ENCODE data around the gene FAM131A. TPM values are rescaled to one million over a fixed set of nuclear protein-coding genes. Genes with fewer than 3 reads are reported as not detected.

The FAM131A gene
- total and polyA plus RNA-seq, 9 donors, result 8.4 to 14.9 (median 10.4) TPM

DNA sequence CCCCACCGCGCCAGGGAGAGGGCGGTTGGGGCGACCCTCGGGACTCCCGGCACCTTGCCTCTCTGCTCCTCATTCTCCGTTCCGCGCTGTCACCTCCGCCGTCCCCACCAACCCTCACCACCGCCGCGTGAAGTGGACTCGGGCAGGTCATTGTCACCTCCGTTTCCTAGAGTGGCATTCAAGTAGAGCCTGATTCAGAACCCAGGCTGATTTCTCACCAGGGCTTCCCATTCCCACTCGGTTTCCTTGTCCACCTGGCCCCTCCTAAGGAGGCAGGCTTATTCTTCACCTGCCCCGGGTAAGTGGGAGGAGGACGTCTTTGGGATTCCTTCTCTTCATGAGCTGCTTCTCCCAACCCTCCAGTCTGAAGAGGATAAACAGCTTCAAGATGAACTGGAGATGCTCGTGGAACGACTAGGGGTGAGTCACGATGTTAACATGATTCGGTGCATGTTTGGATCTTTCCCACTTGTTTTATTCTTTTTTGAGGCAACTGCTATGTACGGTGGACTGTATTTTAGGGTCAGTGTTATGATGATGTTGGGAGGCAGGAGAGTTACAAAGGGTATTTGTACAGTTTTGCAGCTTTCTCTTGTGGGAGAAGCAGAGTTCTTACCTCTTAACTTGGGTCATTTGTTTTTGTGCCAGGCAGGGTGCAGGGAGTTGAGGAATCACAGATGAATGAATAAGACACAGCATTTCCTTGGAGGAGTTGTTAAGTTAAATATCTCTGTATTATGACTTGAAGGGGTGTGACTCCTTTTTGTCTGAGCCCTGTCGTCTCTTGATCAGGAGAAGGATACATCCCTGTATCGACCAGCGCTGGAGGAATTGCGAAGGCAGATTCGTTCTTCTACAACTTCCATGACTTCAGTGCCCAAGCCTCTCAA, 37.7 kb upstream of the FAM131A start:
- 4% methylated on average over 16 of the region's 29 CpGs for WGBS (ENCODE audit: insufficient coverage)
- DNase-seq, result peak; percentile 18
- peaks cover 43% of the 10 kb centered on the region for H3K36me3 ChIP-seq (ENCODE audit: control insufficient read depth, insufficient read depth, low read length)

DNA sequence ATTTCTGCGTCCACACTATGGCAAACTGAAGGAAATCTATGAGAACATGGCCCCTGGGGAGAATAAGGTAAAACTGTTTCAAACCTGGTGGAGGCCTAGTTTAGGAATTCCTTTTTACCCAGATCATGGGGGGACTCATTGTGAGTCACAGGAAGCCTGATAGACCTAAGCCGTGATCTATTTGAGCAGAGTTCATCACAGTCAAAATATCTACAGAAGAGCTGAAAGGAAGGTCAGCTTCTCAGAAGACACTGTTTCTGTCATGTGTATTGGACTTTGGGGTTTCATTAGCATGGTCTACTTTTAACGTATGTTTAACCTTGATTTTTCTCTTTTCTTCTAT, 37.1 kb upstream of the FAM131A start:
- Histone ChIP-seq H3K27me3 (ENCODE audit: control insufficient read depth, insufficient read depth, low read length) (no peaks in the 10 kb centered on the region), H3K4me3 (ENCODE audit: low read length) (no peak overlapping the region), H3K36me3 (ENCODE audit: control insufficient read depth, insufficient read depth, low read length) (peaks cover 48% of the 10 kb centered on the region), H3K9me3 (replicated peaks; ENCODE audit: control insufficient read depth, low read depth, low read length) (no peaks in the 10 kb centered on the region), H3K27ac (ENCODE audit: low read length) (no peak overlapping the region), H3K4me1 (ENCODE audit: control insufficient read depth, insufficient read depth, low read length) (peaks cover 14% of the 10 kb centered on the region)
- no peak for DNase-seq
- 83% methylated on average over 1 of the region's 3 CpGs for WGBS (ENCODE audit: insufficient coverage)

More for the DNA sequence above, 37.7 kb upstream of the FAM131A start:
- Histone ChIP-seq H3K9me3 (replicated peaks; ENCODE audit: control insufficient read depth, low read depth, low read length) (no peaks in the 10 kb centered on the region), H3K4me3 (ENCODE audit: low read length) (peak overlapping the region; percentile 90), H3K27me3 (ENCODE audit: control insufficient read depth, insufficient read depth, low read length) (no peaks in the 10 kb centered on the region), H3K27ac (ENCODE audit: low read length) (peak overlapping the region; percentile 40), H3K4me1 (ENCODE audit: control insufficient read depth, insufficient read depth, low read length) (peaks cover 14% of the 10 kb centered on the region)

GRCh38 chr3:184305577-184305976, 31.8 kb upstream of the FAM131A start:
- peaks cover 80% of the 10 kb centered on the region for H3K36me3 ChIP-seq (ENCODE audit: control insufficient read depth, insufficient read depth, low read length)
- H3K9me3 ChIP-seq (replicated peaks; ENCODE audit: control insufficient read depth, low read depth, low read length), result no peaks in the 10 kb centered on the region
- H3K27me3 ChIP-seq (ENCODE audit: control insufficient read depth, insufficient read depth, low read length), result no peaks in the 10 kb centered on the region
- H3K4me1 ChIP-seq (ENCODE audit: control insufficient read depth, insufficient read depth, low read length), result no peaks in the 10 kb centered on the region
- H3K4me3 ChIP-seq (ENCODE audit: low read length), result no peak overlapping the region
- no CpG with 5 or more reads among the region's 1 CpG for WGBS (ENCODE audit: insufficient coverage)
- no peak for DNase-seq
- no peak overlapping the region for H3K27ac ChIP-seq (ENCODE audit: low read length)

GRCh38 chr3:184306341-184306972, 30.9 kb upstream of the FAM131A start:
- Histone ChIP-seq H3K4me3 (ENCODE audit: low read length) (no peak overlapping the region), H3K36me3 (ENCODE audit: control insufficient read depth, insufficient read depth, low read length) (peaks cover 74% of the 10 kb centered on the region), H3K27me3 (ENCODE audit: control insufficient read depth, insufficient read depth, low read length) (no peaks in the 10 kb centered on the region), H3K27ac (ENCODE audit: low read length) (no peak overlapping the region), H3K4me1 (ENCODE audit: control insufficient read depth, insufficient read depth, low read length) (no peaks in the 10 kb centered on the region), H3K9me3 (replicated peaks; ENCODE audit: control insufficient read depth, low read depth, low read length) (no peaks in the 10 kb centered on the region)
- 100% methylated on average over 1 of the region's 4 CpGs for WGBS (ENCODE audit: insufficient coverage)
- DNase-seq, result no peak

- no peaks in the 10 kb centered on the region for H3K4me1 ChIP-seq (ENCODE audit: control insufficient read depth, insufficient read depth, low read length)
- H3K9me3 ChIP-seq (replicated peaks; ENCODE audit: control insufficient read depth, low read depth, low read length), result no peaks in the 10 kb centered on the region
- no peak overlapping the region for H3K27ac ChIP-seq (ENCODE audit: low read length)
- H3K36me3 ChIP-seq (ENCODE audit: control insufficient read depth, insufficient read depth, low read length), result peaks cover 60% of the 10 kb centered on the region
- no peak for DNase-seq
- WGBS (ENCODE audit: insufficient coverage), result 95% methylated on average over 9 of the region's 9 CpGs
- H3K27me3 ChIP-seq (ENCODE audit: control insufficient read depth, insufficient read depth, low read length), result no peaks in the 10 kb centered on the region
- H3K4me3 ChIP-seq (ENCODE audit: low read length), result no peak overlapping the region
These were observed 29.5 kb upstream of the FAM131A start for GRCh38 chr3:184307915-184308314.

DNA sequence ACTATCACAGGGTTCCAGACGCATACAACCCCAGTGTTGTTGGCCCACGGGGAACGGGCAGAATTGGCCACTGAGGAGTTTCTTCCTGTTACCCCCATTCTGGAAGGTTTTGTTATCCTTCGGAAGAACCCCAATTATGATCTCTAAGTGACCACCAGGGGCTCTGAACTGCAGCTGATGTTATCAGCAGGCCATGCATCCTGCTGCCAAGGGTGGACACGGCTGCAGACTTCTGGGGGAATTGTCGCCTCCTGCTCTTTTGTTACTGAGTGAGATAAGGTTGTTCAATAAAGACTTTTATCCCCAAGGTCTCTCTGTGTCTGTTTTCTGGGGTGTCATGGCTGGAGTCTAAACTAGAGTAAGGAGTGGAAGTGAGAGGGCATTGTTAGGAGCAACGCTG, 28.7 kb upstream of the FAM131A start:
- Histone ChIP-seq H3K27ac (ENCODE audit: low read length) (no peak overlapping the region), H3K9me3 (replicated peaks; ENCODE audit: control insufficient read depth, low read depth, low read length) (no peaks in the 10 kb centered on the region), H3K4me1 (ENCODE audit: control insufficient read depth, insufficient read depth, low read length) (no peaks in the 10 kb centered on the region), H3K4me3 (ENCODE audit: low read length) (no peak overlapping the region), H3K27me3 (ENCODE audit: control insufficient read depth, insufficient read depth, low read length) (no peaks in the 10 kb centered on the region), H3K36me3 (ENCODE audit: control insufficient read depth, insufficient read depth, low read length) (peaks cover 51% of the 10 kb centered on the region)
- WGBS (ENCODE audit: insufficient coverage), result 33% methylated on average over 2 of the region's 7 CpGs
- no peak for DNase-seq

DNA sequence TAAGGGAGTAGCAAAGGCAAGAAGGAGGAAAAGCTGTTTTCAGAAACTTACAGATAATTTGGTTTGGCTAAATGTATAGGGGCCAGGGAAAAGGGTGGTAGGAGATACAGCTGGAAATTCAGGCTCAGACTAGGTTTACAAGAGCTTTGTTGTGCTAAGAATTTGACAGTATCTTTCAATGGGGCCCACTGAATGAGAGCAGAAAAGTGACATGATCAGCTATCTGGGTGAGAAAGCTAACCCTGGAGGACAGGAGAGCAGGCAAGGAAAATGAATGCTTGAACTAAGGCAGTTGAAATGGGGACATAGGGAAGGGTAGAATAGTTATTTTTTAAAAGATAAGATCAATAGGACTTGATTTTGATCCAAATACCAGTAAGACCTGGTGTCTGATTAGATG, 25.8 kb upstream of the FAM131A start:
- Histone ChIP-seq H3K27ac (ENCODE audit: low read length) (no peak overlapping the region), H3K27me3 (ENCODE audit: control insufficient read depth, insufficient read depth, low read length) (no peaks in the 10 kb centered on the region), H3K4me1 (ENCODE audit: control insufficient read depth, insufficient read depth, low read length) (peaks cover 13% of the 10 kb centered on the region), H3K9me3 (replicated peaks; ENCODE audit: control insufficient read depth, low read depth, low read length) (no peaks in the 10 kb centered on the region), H3K4me3 (ENCODE audit: low read length) (no peak overlapping the region), H3K36me3 (ENCODE audit: control insufficient read depth, insufficient read depth, low read length) (peaks cover 31% of the 10 kb centered on the region)
- DNase-seq, result no peak

GRCh38 chr3:184314363-184314699, 23.1 kb upstream of the FAM131A start, which contains the start of gene EIF4G1:
Gene EIF4G1, plus strand, starts transcription at chr3:184314606. Its CDS starts 1,191 bp downstream, at chr3:184315797.
- no peaks in the 10 kb centered on the region for H3K9me3 ChIP-seq (replicated peaks; ENCODE audit: control insufficient read depth, low read depth, low read length)
- peaks cover 34% of the 10 kb centered on the region for H3K36me3 ChIP-seq (ENCODE audit: control insufficient read depth, insufficient read depth, low read length)
- under 1% methylated on average over 31 of the region's 40 CpGs for WGBS (ENCODE audit: insufficient coverage)
- peak within 1 kb of the TSS; percentile 90 for H3K27ac ChIP-seq (ENCODE audit: low read length)
- H3K4me3 ChIP-seq (ENCODE audit: low read length), result peak within 1 kb of the TSS; percentile 80
- peaks cover 25% of the 10 kb centered on the region for H3K4me1 ChIP-seq (ENCODE audit: control insufficient read depth, insufficient read depth, low read length)
- H3K27me3 ChIP-seq (ENCODE audit: control insufficient read depth, insufficient read depth, low read length), result no peaks in the 10 kb centered on the region
- peak; percentile 97 for DNase-seq

DNA sequence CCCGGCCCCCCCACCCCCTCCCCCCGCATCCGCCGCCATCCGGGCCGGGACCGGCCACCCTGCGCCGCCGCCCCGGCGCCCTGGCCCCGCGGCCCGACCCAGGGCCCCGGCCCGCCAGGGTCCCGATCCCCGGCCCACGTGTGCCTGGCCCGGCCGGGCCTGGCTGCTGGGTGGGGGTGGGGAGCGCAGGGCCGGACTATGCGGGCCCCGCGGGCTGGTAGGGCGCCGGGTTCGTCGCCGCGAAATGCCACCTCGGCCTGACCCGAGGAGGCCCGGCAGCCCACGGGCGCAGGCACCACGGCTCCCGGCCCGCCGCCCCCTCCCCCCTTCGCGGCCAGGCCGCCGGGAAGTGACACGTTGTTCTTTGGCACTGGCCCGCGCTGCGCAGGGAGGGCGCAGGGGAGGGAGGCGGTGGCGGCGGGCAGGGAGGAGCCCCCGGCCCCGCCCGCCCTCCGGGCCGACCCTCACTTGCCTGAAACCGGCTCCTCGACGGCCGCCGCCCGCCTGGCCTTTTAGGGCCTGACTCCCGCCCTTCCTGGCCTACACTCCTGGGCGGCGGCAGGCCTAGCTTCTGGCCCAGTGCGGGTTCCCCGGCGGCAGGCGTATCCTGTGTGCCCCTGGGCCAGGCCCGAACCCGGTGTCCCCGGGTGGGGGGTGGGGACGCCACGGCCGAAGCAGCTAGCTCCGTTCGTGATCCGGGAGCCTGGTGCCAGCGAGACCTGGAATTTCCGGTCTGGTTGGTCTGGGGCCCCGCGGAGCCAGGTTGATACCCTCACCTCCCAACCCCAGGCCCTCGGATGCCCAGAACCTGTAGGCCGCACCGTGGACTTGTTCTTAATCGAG, 22.5 kb upstream of the FAM131A start:
- Histone ChIP-seq H3K4me3 (ENCODE audit: low read length) (peak overlapping the region; percentile 80), H3K27me3 (ENCODE audit: control insufficient read depth, insufficient read depth, low read length) (no peaks in the 10 kb centered on the region), H3K4me1 (ENCODE audit: control insufficient read depth, insufficient read depth, low read length) (peaks cover 31% of the 10 kb centered on the region), H3K9me3 (replicated peaks; ENCODE audit: control insufficient read depth, low read depth, low read length) (no peaks in the 10 kb centered on the region), H3K27ac (ENCODE audit: low read length) (peak overlapping the region; percentile 90), H3K36me3 (ENCODE audit: control insufficient read depth, insufficient read depth, low read length) (peaks cover 37% of the 10 kb centered on the region)
- under 1% methylated on average over 55 of the region's 89 CpGs for WGBS (ENCODE audit: insufficient coverage)
- DNase-seq, result peak; percentile 91

DNA sequence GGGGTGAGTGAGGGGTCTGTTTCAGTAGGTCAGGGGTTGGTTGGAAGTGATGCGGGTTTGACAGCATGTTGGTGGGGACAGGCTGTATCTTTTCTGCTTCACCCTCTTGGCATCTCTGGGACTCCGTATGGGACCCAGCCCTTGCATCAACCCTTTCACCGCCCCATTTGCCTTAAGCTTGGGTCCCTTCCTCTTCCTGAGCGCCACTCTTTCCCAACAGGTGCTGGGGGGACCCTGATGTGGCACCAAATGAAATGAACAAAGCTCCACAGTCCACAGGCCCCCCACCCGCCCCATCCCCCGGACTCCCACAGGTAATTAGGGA, 21.9 kb upstream of the FAM131A start:
- Histone ChIP-seq H3K4me3 (ENCODE audit: low read length) (peak overlapping the region; percentile 80), H3K9me3 (replicated peaks; ENCODE audit: control insufficient read depth, low read depth, low read length) (no peaks in the 10 kb centered on the region), H3K36me3 (ENCODE audit: control insufficient read depth, insufficient read depth, low read length) (peaks cover 41% of the 10 kb centered on the region), H3K27ac (ENCODE audit: low read length) (peak overlapping the region; percentile 90), H3K4me1 (ENCODE audit: control insufficient read depth, insufficient read depth, low read length) (peaks cover 35% of the 10 kb centered on the region), H3K27me3 (ENCODE audit: control insufficient read depth, insufficient read depth, low read length) (no peaks in the 10 kb centered on the region)
- DNase-seq, result no peak
- 0% methylated on average over 2 of the region's 6 CpGs for WGBS (ENCODE audit: insufficient coverage)

All from muscle of leg (tissue), 11 donors.